B cell (primary cell): ENCODE data around the gene CAND2. TPM values are rescaled to one million over a fixed set of nuclear protein-coding genes. Genes with fewer than 3 reads are reported as not detected.

ENCODE experiments used
- ATAC-seq: fragments of 200-7000 bp; cut with Tn5 transposase; one replicate; pipeline ENCODE4 v1.10.0; 2021; ENCODE audit warnings: low read depth, mild to moderate bottlenecking, moderate number of reproducible peaks, moderate library complexity
- CTCF ChIA-PET: fragments of 350-600 bp; sonication (Branson Sonifier 250); formaldehyde crosslinking; loops from one replicate; lab custom pipeline; 2021; ENCODE audit warnings: antibody characterized with exemption, inconsistent platforms; lab: Charles Lee
- POLR2A ChIA-PET: fragments of 350-600 bp; sonication (Branson Sonifier 250); formaldehyde crosslinking; loops from one replicate; lab custom pipeline; 2021; ENCODE audit warnings: antibody characterized with exemption; lab: Charles Lee
- DNase-seq: peaks from one replicate; pipeline ENCODE4 v3.0.0; 2013
- H2AFZ ChIP-seq: 2 replicates; pipeline ENCODE4 v1.6.1; 2012; ENCODE audit warnings: mild to moderate bottlenecking, low read depth, low read length; ENCODE audit not compliant: insufficient read depth, poor library complexity, severe bottlenecking
- H3K27ac ChIP-seq, 2 donors: 1 replicate in 1 of 2; 2 replicates in 1 of 2; pipeline ENCODE4 v1.5.1; 2012 to 2013; ENCODE audit warnings: low read length in 2 of 2, mild to moderate bottlenecking in 2 of 2, moderate library complexity in 1 of 2
- H3K27me3 ChIP-seq, 4 experiments: fragments of 200-600 bp in 1 of 4; sonication (generic) in 1 of 4; replicated peaks in 1 of 4; 1 replicate in 2 of 4; 2 replicates in 2 of 4; pipeline versions ENCODE4 v1.6.1 to v1.7.0; 2013 to 2016; ENCODE audit warnings: low read length in 3 of 4, mild to moderate bottlenecking in 2 of 4, mixed read lengths in 1 of 4, moderate library complexity in 1 of 4; ENCODE audit not compliant: insufficient read depth in 4 of 4, control insufficient read depth in 3 of 4; ENCODE audit errors: control extremely low read depth in 1 of 4
- H3K36me3 ChIP-seq, 2 experiments: replicated peaks in 1 of 2; 1 replicate in 1 of 2; 2 replicates in 1 of 2; pipeline versions ENCODE4 v1.6.1 to v1.7.1; 2013; ENCODE audit warnings: low read length in 1 of 2; ENCODE audit not compliant: insufficient read depth in 2 of 2, control insufficient read depth in 1 of 2; ENCODE audit errors: control extremely low read depth in 1 of 2, extremely low read depth in 1 of 2
- H3K4me1 ChIP-seq, 2 donors: fragments of 200-600 bp in 1 of 2; sonication (generic) in 1 of 2; 1 replicate in 1 of 2; 2 replicates in 1 of 2; pipeline versions ENCODE4 v1.5.1 to v1.6.1; 2013 to 2017; ENCODE audit warnings: low read length in 2 of 2; ENCODE audit not compliant: control insufficient read depth in 2 of 2, insufficient read depth in 2 of 2
- H3K4me2 ChIP-seq: replicated peaks from 2 replicates; pipeline ENCODE3; 2012; ENCODE audit warnings: mild to moderate bottlenecking, low read depth, low read length; ENCODE audit not compliant: poor library complexity, severe bottlenecking
- H3K4me3 ChIP-seq, 5 experiments: fragments of 200-600 bp in 1 of 5; sonication (generic) in 1 of 5; 1 replicate in 3 of 5; 2 replicates in 2 of 5; pipeline versions ENCODE4 v1.5.1 to v1.7.0; 2011 to 2016; ENCODE audit warnings: low read length in 4 of 5, mild to moderate bottlenecking in 4 of 5, low read depth in 2 of 5, control low read depth in 1 of 5, moderate library complexity in 1 of 5; ENCODE audit not compliant: insufficient read depth in 1 of 5; ENCODE audit errors: control extremely low read depth in 1 of 5, extremely low read depth in 1 of 5
- H3K79me2 ChIP-seq: fragments of 200-600 bp; sonication (generic); one replicate; pipeline ENCODE4 v1.6.0; 2016; ENCODE audit warnings: low read length; ENCODE audit not compliant: control insufficient read depth, insufficient read depth
- H3K9ac ChIP-seq: fragments of 200-600 bp; sonication (generic); 2 replicates; pipeline ENCODE4 v1.6.1; 2017; ENCODE audit warnings: mild to moderate bottlenecking, low read length, moderate library complexity
- H3K9me3 ChIP-seq, 3 donors: one replicate each; pipeline versions ENCODE4 v1.6.1 to v1.7.1; 2013; ENCODE audit warnings: low read length in 2 of 3; ENCODE audit not compliant: control insufficient read depth in 2 of 3, insufficient read depth in 1 of 3; ENCODE audit errors: control extremely low read depth in 1 of 3
- H4K20me1 ChIP-seq: 2 replicates; pipeline ENCODE4 v1.6.0; 2012; ENCODE audit warnings: mild to moderate bottlenecking, low read length; ENCODE audit not compliant: insufficient read depth, control insufficient read depth, poor library complexity, severe bottlenecking
- H3K27ac Mint-ChIP-seq: one replicate; pipeline ENCODE4 v1.8.0; 2021; ENCODE audit warnings: mixed read lengths
- H3K27me3 Mint-ChIP-seq: one replicate; pipeline ENCODE4 v1.8.0; 2021; ENCODE audit warnings: mixed read lengths
- H3K4me1 Mint-ChIP-seq: one replicate; pipeline ENCODE4 v1.8.0; 2021; ENCODE audit warnings: mixed read lengths
- H3K4me3 Mint-ChIP-seq: one replicate; pipeline ENCODE4 v1.8.0; 2021; ENCODE audit warnings: mixed read lengths
- H3K9me3 Mint-ChIP-seq: one replicate; pipeline ENCODE4 v1.8.0; 2022; ENCODE audit warnings: mixed read lengths; ENCODE audit not compliant: insufficient read depth
- EZH2 ChIP-seq: IDR thresholded peaks from 2 replicates; pipeline ENCODE4 v1.6.1; 2012; ENCODE audit warnings: borderline replicate concordance, low read depth, mild to moderate bottlenecking, moderate library complexity, low read length; ENCODE audit not compliant: insufficient read depth, poor library complexity, severe bottlenecking
- WGBS: methylation state at CpG from one replicate; pipeline ENCODE4 v1.1.5; 2013; ENCODE audit warnings: missing lambda C conversion rate; ENCODE audit not compliant: insufficient coverage; 5-methylcytosine and 5-hydroxymethylcytosine counted together
- intact Hi-C: fragments of 100-400 bp; cut with micrococcal nuclease; formaldehyde crosslinking; loops from one replicate; pipeline ENCODE4 v1.10.0; 2022
- polyA plus RNA-seq: library from polyadenylated mRNA; depleted of rRNA; stranded (reverse); fragments of >200 nt; gene quantifications from 2 replicates; pipeline ENCODE4 v1.2.3, GENCODE V29; 2012
- total RNA-seq, 2 donors: library from RNA; stranded (reverse); fragments of 120-200 nt in 1 of 2; gene quantifications; 1 replicate in 1 of 2; 2 replicates in 1 of 2; pipeline versions ENCODE4 v1.2.3 to v1.2.4, GENCODE V29; 2013 to 2022
- TF ChIP-seq, protein P1 (sequence below): fragments of 200-600 bp; IDR thresholded peaks from one replicate; pipeline ENCODE4 v1.8.0; 2022; ENCODE audit warnings: antibody characterized with exemption, mild to moderate bottlenecking

The CAND2 gene
- total and polyA plus RNA-seq, 2 donors (not counting 1 experiment from before 2014, with no cell fraction given) = 0.34 to 1.9 TPM

DNA sequence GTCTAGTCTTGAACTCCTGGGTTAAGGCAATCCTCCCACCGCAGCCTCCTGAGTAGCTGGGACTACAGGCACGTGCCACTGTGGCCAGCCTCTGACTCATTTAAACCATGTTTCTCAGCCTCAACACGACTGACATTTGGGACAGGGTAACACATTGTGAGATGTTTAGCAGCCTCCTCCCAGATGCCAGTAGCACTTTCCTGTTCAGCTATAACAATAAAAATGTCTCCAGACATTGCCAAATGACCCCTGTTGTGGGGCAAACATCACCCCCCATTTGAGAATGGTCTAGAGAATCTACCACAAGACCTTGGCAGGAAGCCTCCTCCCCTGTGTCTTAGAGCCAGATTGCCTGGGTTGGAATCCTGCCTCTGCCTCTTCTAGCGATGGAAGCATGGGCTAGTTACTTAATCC is 45.8 kb upstream of the CAND2 start:
- CTCF ChIA-PET = interaction anchor here (0.9 kb wide), 1 partner anchor 59 kb away, joined by 4 read pairs; no protein-coding TSS in a partner anchor
- TF ChIP-seq, protein P1, sequence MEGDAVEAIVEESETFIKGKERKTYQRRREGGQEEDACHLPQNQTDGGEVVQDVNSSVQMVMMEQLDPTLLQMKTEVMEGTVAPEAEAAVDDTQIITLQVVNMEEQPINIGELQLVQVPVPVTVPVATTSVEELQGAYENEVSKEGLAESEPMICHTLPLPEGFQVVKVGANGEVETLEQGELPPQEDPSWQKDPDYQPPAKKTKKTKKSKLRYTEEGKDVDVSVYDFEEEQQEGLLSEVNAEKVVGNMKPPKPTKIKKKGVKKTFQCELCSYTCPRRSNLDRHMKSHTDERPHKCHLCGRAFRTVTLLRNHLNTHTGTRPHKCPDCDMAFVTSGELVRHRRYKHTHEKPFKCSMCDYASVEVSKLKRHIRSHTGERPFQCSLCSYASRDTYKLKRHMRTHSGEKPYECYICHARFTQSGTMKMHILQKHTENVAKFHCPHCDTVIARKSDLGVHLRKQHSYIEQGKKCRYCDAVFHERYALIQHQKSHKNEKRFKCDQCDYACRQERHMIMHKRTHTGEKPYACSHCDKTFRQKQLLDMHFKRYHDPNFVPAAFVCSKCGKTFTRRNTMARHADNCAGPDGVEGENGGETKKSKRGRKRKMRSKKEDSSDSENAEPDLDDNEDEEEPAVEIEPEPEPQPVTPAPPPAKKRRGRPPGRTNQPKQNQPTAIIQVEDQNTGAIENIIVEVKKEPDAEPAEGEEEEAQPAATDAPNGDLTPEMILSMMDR = no peak
- no peak for TF ChIP-seq EZH2
- ATAC-seq = no peak
- Histone ChIP-seq H4K20me1 (no peaks in the 10 kb centered on the region), H3K9ac (no peak overlapping the region), H2AFZ (no peak overlapping the region), H3K27ac (peak overlapping the region in 1 of 2 donors; percentile 8), H3K79me2 (no peaks in the 10 kb centered on the region), H3K4me3 (no peak overlapping the region), H3K4me1 (peaks cover 26 to 28% of the 10 kb centered on the region in 2 donors), H3K36me3 (no peaks in the 10 kb centered on the region), H3K27me3 (peaks cover 0 to 5% (median 1%) of the 10 kb centered on the region in 4 experiments), H3K9me3 (no peaks in the 10 kb centered on the region), H3K4me2 (peak overlapping the region; percentile 61)
- DNase-seq = no peak
- no peaks in the 10 kb centered on the region for H3K9me3 Mint-ChIP-seq
- intact Hi-C loops = no loop called here
- peak overlapping the region; percentile 63 for H3K27ac Mint-ChIP-seq
- H3K4me3 Mint-ChIP-seq = no peak overlapping the region
- POLR2A ChIA-PET = no interaction called here
- peaks cover 32% of the 10 kb centered on the region for H3K4me1 Mint-ChIP-seq
- 71% methylated on average over 3 of the region's 4 CpGs for WGBS
- H3K27me3 Mint-ChIP-seq = no peaks in the 10 kb centered on the region

DNA sequence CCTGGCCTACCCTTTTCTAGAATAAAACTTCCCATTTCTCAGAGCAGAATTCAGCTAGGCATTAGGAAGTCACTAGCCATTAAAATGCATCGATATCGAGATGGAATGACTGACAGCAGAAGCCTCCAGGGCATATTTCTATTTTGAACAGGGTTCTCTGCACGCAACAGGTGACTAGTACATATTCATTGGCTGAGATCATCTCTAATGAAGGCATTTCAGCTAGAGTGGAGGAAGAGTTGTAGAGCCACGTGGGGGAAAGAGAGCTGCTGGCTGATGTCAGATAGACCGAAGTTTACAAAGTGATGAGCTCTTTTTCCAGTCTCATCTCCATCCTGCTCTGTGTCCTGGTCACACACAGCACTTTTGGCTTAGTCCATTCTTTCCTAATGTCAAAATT is 44.9 kb upstream of the CAND2 start:
- H3K27ac Mint-ChIP-seq = no peak overlapping the region
- intact Hi-C loops = no loop called here
- WGBS = 94% methylated on average over 5 of the region's 5 CpGs
- no peaks in the 10 kb centered on the region for H3K79me2 ChIP-seq
- no peaks in the 10 kb centered on the region for H3K36me3 ChIP-seq
- H3K9me3 ChIP-seq = no peaks in the 10 kb centered on the region
- no peak overlapping the region for H3K27ac ChIP-seq
- no peaks in the 10 kb centered on the region for H3K9me3 Mint-ChIP-seq
- CTCF ChIA-PET = no interaction called here
- no peaks in the 10 kb centered on the region for H4K20me1 ChIP-seq
- TF ChIP-seq, protein P1 = no peak
- TF ChIP-seq EZH2 = no peak
- ATAC-seq (no peak), DNase-seq (no peak)
- POLR2A ChIA-PET = no interaction called here
- no peak overlapping the region for H3K4me3 Mint-ChIP-seq
- H3K27me3 Mint-ChIP-seq = peaks cover under 1% of the 10 kb centered on the region
- H3K9ac ChIP-seq = no peak overlapping the region
- H3K4me3 ChIP-seq = no peak overlapping the region
- H3K27me3 ChIP-seq = peaks cover 0 to 3% (median 1%) of the 10 kb centered on the region in 4 experiments
- H3K4me1 Mint-ChIP-seq = peaks cover 32% of the 10 kb centered on the region
- no peak overlapping the region for H2AFZ ChIP-seq
- no peak overlapping the region for H3K4me2 ChIP-seq
- peaks cover 26 to 28% of the 10 kb centered on the region in 2 donors for H3K4me1 ChIP-seq
